ENCODE measurements around the gene DHX57. TPM values are rescaled to one million over a fixed set of nuclear protein-coding genes. Genes with fewer than 3 reads are reported as not detected.

The DHX57 gene
- total RNA-seq, 1 donor from 2014 or later, result 10.5 TPM

DNA sequence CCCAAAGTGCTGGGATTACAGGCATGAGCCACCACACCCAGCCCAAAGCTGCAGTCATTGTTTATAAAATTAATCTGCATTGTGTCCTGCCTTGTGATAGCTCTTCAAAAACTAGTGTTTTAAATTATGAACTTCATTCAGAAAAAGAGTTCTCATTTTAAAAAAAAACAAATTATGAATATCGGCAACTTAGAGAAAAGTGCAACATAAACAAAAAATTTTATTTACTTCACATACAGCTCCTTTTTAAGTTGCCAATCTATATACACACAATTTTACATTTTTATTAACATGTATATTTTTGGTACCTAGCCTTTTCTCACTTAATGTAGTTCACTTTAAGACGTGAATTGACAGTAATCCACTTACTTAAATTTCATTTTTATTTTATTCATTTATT is 50.8 kb downstream of the DHX57 start:
- no peak for DNase-seq (ENCODE audit: low read depth)
- no peaks in the 10 kb centered on the region for H3K27me3 ChIP-seq (ENCODE audit: control insufficient read depth, insufficient read depth, low read length)
- TF ChIP-seq, protein P1, sequence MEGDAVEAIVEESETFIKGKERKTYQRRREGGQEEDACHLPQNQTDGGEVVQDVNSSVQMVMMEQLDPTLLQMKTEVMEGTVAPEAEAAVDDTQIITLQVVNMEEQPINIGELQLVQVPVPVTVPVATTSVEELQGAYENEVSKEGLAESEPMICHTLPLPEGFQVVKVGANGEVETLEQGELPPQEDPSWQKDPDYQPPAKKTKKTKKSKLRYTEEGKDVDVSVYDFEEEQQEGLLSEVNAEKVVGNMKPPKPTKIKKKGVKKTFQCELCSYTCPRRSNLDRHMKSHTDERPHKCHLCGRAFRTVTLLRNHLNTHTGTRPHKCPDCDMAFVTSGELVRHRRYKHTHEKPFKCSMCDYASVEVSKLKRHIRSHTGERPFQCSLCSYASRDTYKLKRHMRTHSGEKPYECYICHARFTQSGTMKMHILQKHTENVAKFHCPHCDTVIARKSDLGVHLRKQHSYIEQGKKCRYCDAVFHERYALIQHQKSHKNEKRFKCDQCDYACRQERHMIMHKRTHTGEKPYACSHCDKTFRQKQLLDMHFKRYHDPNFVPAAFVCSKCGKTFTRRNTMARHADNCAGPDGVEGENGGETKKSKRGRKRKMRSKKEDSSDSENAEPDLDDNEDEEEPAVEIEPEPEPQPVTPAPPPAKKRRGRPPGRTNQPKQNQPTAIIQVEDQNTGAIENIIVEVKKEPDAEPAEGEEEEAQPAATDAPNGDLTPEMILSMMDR (IDR thresholded peaks at IDR 0.05; ENCODE audit: insufficient read depth, low read length, severe bottlenecking), result no peak
- peaks cover 6% of the 10 kb centered on the region for H3K36me3 ChIP-seq (ENCODE audit: control insufficient read depth, insufficient read depth, low read length)
- H3K4me3 ChIP-seq (ENCODE audit: low read depth, low read length), result no peak overlapping the region
- no peak for FAIRE-seq

DNA sequence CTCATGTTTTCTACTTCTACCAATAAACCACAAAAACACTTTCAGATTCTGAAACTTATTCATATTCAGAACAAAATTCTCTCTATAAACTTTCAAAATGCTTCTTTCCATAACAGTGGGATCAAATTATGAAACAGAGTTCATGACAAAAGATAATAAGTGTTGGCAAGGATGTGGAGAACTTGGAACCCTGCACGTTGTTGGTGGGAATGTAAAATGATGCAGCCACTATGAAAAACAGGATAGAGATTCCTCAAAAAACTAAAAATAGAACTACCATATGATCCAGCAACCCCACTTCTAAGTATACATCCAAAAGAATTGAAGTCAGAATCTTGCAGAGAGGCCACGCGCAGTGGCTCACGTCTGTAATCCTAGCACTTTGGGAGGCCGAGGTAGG is 52.3 kb downstream of the DHX57 start:
- Histone ChIP-seq H3K36me3 (ENCODE audit: control insufficient read depth, insufficient read depth, low read length) (peaks cover 6% of the 10 kb centered on the region), H3K4me3 (ENCODE audit: low read depth, low read length) (no peak overlapping the region), H3K27me3 (ENCODE audit: control insufficient read depth, insufficient read depth, low read length) (no peaks in the 10 kb centered on the region)
- no peak for DNase-seq (ENCODE audit: low read depth)
- TF ChIP-seq, protein P1 (IDR thresholded peaks at IDR 0.05; ENCODE audit: insufficient read depth, low read length, severe bottlenecking), result no peak
- FAIRE-seq, result no peak

DNA sequence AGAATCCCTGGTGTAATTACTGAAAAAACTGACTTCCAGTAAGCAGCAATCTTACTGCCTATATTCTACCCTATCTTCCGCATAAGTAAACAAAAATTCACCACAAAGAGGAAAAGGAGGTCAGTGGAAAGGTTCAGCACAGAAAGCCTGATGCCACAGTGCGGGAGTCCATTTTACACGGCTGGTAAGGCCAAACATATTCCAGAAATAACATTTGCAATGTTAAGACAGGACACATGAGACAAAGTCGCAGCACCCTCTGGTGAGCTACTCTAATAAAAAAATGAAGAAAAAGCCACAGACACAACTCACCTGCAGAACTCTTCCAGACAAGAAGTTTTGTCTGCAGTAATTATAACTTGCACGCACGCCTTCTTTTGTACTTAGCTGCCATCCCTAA is 57.2 kb downstream of the DHX57 start:
- TF ChIP-seq, protein P1 (IDR thresholded peaks at IDR 0.05; ENCODE audit: insufficient read depth, low read length, severe bottlenecking), result no peak
- DNase-seq (ENCODE audit: low read depth) (no peak), FAIRE-seq (no peak)
- no peak overlapping the region for H3K4me3 ChIP-seq (ENCODE audit: low read depth, low read length)
- peaks cover 4% of the 10 kb centered on the region for H3K36me3 ChIP-seq (ENCODE audit: control insufficient read depth, insufficient read depth, low read length)
- no peaks in the 10 kb centered on the region for H3K27me3 ChIP-seq (ENCODE audit: control insufficient read depth, insufficient read depth, low read length)

DNA sequence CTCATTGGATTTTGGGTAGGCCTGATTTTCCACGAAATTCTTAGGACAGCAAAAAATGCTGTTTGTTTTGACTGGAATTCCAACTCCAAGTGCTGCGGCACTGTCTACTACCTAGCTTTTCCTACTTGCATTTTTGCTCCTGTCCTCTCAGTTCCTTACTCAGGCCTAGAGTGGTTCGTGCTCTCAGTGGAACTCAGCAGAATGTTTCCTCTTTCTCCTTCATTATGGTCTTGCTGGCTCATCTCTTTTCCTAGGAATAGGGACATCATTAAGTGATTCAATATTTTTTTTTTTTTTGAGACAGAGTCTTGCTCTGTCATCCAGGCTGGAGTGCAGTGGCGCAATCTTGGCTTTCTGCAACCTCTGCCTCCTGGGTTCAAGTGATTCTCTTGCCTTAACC is 59.8 kb downstream of the DHX57 start:
- FAIRE-seq (no peak), DNase-seq (ENCODE audit: low read depth) (no peak)
- TF ChIP-seq, protein P1 (IDR thresholded peaks at IDR 0.05; ENCODE audit: insufficient read depth, low read length, severe bottlenecking), result no peak
- Histone ChIP-seq H3K4me3 (ENCODE audit: low read depth, low read length) (no peak overlapping the region), H3K36me3 (ENCODE audit: control insufficient read depth, insufficient read depth, low read length) (peaks cover 4% of the 10 kb centered on the region), H3K27me3 (ENCODE audit: control insufficient read depth, insufficient read depth, low read length) (no peaks in the 10 kb centered on the region)

DNA sequence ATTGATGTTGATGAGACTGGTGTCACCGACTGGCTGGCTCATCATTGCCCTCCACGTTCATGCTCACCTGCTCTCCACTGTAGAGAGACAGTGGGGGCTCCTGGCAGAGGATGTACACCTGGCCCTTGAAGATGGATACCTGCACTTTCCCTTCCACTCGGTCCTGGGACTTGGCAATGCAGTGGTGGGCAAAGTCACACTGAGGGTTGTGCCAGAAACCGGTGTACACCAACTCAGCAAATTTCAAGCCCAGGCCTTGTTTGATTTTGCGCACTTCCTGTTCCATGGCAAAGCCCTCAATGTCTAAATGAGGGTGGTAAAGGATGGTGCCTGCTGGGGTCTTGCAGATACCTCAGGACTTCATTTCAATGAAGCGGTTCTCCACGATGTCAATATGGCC is 65.2 kb downstream of the DHX57 start:
- Histone ChIP-seq H3K4me3 (ENCODE audit: low read depth, low read length) (no peak overlapping the region), H3K27me3 (ENCODE audit: control insufficient read depth, insufficient read depth, low read length) (no peaks in the 10 kb centered on the region), H3K36me3 (ENCODE audit: control insufficient read depth, insufficient read depth, low read length) (peaks cover 4% of the 10 kb centered on the region)
- TF ChIP-seq, protein P1 (IDR thresholded peaks at IDR 0.05; ENCODE audit: insufficient read depth, low read length, severe bottlenecking), result no peak
- DNase-seq (ENCODE audit: low read depth) (no peak), FAIRE-seq (no peak)

DNA sequence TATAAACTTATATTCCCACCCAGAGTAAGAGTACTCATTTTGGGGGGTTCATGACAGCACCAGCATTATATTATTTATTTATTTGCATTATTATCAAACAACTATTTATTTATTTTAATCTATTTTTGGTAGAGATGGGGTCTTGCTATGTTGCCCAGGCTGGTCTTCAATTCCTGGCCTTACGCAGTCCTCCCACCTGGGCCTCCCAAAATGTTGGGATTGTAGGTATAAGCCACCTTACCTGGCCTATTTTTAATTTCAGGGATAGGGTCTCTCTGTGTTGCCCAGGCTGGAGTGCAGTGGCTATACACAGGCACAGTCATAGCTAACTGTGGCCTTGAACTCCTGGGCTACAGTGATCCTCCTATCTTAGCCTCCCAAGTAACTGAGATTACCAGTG is 67.1 kb downstream of the DHX57 start:
- FAIRE-seq (no peak), DNase-seq (ENCODE audit: low read depth) (no peak)
- TF ChIP-seq, protein P1 (IDR thresholded peaks at IDR 0.05; ENCODE audit: insufficient read depth, low read length, severe bottlenecking), result no peak
- H3K27me3 ChIP-seq (ENCODE audit: control insufficient read depth, insufficient read depth, low read length), result no peaks in the 10 kb centered on the region
- peaks cover 1% of the 10 kb centered on the region for H3K36me3 ChIP-seq (ENCODE audit: control insufficient read depth, insufficient read depth, low read length)
- H3K4me3 ChIP-seq (ENCODE audit: low read depth, low read length), result no peak overlapping the region
